Ishikawa (cell line): Measurements from ENCODE around the gene PLD6.

Experiments used
- CEBPB ChIP-seq: IDR thresholded peaks from 2 replicates; pipeline ENCODE4 v1.6.1; 2012
- CREB1 ChIP-seq: IDR thresholded peaks from 2 replicates; pipeline ENCODE4 v1.6.1; 2012; ENCODE audit warnings: low read depth
- EGR1 ChIP-seq: IDR thresholded peaks from 2 replicates; pipeline ENCODE4 v1.6.1; 2012
- EP300 ChIP-seq: IDR thresholded peaks from 2 replicates; pipeline ENCODE4 v1.6.1; 2012; ENCODE audit warnings: borderline replicate concordance
- FOXM1 ChIP-seq: IDR thresholded peaks from 2 replicates; pipeline ENCODE4 v1.6.1; 2012; ENCODE audit warnings: low read depth, borderline replicate concordance
- NFIC ChIP-seq: IDR thresholded peaks from 2 replicates; pipeline ENCODE4 v1.6.1; 2012
- RAD21 ChIP-seq: IDR thresholded peaks from 2 replicates; pipeline ENCODE4 v1.6.1; 2012; ENCODE audit warnings: low read depth
- TAF1 ChIP-seq: IDR thresholded peaks from 2 replicates; pipeline ENCODE4 v1.6.1; 2012; ENCODE audit warnings: low read depth, mild to moderate bottlenecking
- TCF12 ChIP-seq: IDR thresholded peaks from 2 replicates; pipeline ENCODE4 v1.6.1; 2012; ENCODE audit warnings: low read depth
- TEAD4 ChIP-seq: IDR thresholded peaks from 2 replicates; pipeline ENCODE4 v1.6.1; 2012
- YY1 ChIP-seq: IDR thresholded peaks from 2 replicates; pipeline ENCODE4 v1.6.1; 2012; ENCODE audit warnings: low read depth
- ZBTB7A ChIP-seq: IDR thresholded peaks from 2 replicates; pipeline ENCODE4 v1.6.1; 2012; ENCODE audit warnings: low read depth
- TF ChIP-seq, protein P1 (sequence below): IDR thresholded peaks from 2 replicates; pipeline ENCODE4 v1.6.1; 2012
- TF ChIP-seq, protein P2 (sequence below): IDR thresholded peaks from 2 replicates; pipeline ENCODE4 v1.6.1; 2012
- TF ChIP-seq, protein P3 (sequence below): IDR thresholded peaks from 2 replicates; pipeline ENCODE4 v1.6.1; 2012; ENCODE audit warnings: low read depth, mild to moderate bottlenecking

Gene PLD6

DNA sequence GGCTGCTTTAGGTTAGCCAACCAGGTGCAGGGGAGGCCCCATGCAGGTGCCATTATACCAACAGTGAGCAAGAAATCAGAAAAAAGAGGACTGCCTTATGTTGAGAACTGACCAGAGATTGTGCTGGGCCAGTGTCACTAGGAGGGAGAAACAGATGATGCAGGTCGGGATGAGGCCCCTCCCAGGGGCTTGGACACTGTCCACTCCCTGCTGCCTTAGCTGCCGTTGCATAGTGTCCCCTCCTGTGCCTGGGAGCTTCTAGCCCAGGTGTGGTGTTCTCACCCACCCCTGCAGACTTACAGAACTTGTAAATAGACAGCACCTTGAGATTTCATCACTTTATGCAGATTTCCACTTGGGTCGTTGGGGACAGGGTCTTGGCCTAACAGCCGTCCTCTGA is 36.7 kb downstream of the PLD6 start:
- TF ChIP-seq TCF12 (no peak), RAD21 (no peak), YY1 (no peak), ZBTB7A (no peak), EP300 (no peak), FOXM1 (no peak), TEAD4 (no peak)
- TF ChIP-seq, protein P1, sequence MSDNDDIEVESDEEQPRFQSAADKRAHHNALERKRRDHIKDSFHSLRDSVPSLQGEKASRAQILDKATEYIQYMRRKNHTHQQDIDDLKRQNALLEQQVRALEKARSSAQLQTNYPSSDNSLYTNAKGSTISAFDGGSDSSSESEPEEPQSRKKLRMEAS, result no peak

DNA sequence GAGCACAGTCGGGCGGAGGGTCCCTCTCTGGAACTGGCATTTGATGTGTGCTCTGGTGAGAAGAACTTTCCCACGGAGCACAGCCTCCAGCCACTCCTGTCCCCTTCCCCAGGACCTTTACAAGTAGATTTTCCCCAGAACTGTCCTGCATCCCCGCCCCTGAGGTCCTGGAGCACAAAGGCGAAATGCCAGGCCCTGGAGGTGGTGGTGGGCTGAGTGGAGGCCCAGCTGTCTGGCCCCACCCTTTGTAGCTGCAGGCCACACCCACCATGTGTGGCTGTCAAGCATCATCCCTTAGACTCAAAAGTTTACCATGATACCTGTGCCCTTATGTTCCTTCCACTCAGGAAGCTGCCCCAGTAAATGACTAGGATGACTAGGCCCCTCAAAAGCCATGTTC is 37.7 kb downstream of the PLD6 start:
- TF ChIP-seq EP300, result no peak
- TF ChIP-seq FOXM1, result no peak
- TF ChIP-seq EGR1, result no peak
- TF ChIP-seq, protein P2, sequence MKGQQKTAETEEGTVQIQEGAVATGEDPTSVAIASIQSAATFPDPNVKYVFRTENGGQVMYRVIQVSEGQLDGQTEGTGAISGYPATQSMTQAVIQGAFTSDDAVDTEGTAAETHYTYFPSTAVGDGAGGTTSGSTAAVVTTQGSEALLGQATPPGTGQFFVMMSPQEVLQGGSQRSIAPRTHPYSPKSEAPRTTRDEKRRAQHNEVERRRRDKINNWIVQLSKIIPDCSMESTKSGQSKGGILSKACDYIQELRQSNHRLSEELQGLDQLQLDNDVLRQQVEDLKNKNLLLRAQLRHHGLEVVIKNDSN, result no peak
- TF ChIP-seq TEAD4, result no peak
- TF ChIP-seq TCF12, result no peak
- TF ChIP-seq ZBTB7A, result no peak
- TF ChIP-seq NFIC, result no peak
- TF ChIP-seq YY1, result no peak
- no peak for TF ChIP-seq CEBPB
- TF ChIP-seq RAD21, result no peak
- TF ChIP-seq CREB1, result no peak
- no peak for TF ChIP-seq TAF1
- TF ChIP-seq, protein P1, result no peak

DNA sequence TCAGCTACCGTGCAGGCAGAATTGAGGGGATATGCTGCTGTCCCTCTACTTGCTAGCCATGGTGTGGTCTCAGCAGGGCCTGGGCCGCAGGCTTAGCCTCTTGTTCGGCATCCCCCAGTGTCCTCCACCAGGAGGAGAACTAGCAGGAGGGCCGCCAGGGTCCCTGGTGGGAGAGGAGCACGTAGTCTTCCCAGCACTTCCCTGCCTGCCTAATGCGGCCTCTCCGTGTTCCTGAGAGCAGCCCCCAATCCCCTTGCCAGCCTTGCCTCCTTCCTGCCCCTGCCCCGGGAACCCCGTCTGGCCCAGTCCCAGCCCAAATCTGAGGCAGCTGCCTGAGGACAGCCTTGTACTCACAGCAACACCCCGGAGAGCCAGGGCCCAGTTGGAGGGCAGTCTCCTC is 38.1 kb downstream of the PLD6 start:
- TF ChIP-seq RAD21, result no peak
- no peak for TF ChIP-seq CREB1
- TF ChIP-seq TAF1, result no peak
- TF ChIP-seq EP300, result no peak
- no peak for TF ChIP-seq EGR1
- TF ChIP-seq, protein P2, result no peak
- TF ChIP-seq FOXM1, result no peak

DNA sequence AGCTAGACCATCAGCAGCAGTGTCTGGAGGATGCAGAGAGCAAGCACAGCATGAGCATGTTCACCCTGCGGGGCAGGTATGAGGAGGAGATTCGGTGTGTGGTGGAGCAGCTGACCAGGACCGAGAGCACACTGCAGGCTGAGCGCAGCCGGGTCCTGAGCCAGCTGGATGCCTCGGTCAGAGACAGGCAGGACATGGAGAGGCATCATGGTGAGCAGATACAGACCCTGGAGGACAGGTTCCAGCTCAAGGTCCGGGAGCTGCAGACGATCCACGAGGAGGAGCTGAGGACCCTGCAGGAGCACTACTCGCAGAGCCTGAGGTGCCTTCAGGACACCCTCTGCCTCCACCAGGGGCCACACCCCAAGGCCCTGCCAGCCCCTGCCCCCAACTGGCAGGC is 38.8 kb downstream of the PLD6 start:
- TF ChIP-seq, protein P3, sequence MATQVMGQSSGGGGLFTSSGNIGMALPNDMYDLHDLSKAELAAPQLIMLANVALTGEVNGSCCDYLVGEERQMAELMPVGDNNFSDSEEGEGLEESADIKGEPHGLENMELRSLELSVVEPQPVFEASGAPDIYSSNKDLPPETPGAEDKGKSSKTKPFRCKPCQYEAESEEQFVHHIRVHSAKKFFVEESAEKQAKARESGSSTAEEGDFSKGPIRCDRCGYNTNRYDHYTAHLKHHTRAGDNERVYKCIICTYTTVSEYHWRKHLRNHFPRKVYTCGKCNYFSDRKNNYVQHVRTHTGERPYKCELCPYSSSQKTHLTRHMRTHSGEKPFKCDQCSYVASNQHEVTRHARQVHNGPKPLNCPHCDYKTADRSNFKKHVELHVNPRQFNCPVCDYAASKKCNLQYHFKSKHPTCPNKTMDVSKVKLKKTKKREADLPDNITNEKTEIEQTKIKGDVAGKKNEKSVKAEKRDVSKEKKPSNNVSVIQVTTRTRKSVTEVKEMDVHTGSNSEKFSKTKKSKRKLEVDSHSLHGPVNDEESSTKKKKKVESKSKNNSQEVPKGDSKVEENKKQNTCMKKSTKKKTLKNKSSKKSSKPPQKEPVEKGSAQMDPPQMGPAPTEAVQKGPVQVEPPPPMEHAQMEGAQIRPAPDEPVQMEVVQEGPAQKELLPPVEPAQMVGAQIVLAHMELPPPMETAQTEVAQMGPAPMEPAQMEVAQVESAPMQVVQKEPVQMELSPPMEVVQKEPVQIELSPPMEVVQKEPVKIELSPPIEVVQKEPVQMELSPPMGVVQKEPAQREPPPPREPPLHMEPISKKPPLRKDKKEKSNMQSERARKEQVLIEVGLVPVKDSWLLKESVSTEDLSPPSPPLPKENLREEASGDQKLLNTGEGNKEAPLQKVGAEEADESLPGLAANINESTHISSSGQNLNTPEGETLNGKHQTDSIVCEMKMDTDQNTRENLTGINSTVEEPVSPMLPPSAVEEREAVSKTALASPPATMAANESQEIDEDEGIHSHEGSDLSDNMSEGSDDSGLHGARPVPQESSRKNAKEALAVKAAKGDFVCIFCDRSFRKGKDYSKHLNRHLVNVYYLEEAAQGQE, result no peak
- TF ChIP-seq, protein P1, result no peak
- TF ChIP-seq, protein P2, result no peak
- TF ChIP-seq TEAD4, result no peak
- no peak for TF ChIP-seq CEBPB
- TF ChIP-seq CREB1, result no peak
- TF ChIP-seq NFIC, result no peak
- no peak for TF ChIP-seq TAF1
- no peak for TF ChIP-seq RAD21
- no peak for TF ChIP-seq TCF12
- no peak for TF ChIP-seq ZBTB7A
- TF ChIP-seq EP300, result no peak
- no peak for TF ChIP-seq EGR1
- no peak for TF ChIP-seq YY1
- TF ChIP-seq FOXM1, result no peak

DNA sequence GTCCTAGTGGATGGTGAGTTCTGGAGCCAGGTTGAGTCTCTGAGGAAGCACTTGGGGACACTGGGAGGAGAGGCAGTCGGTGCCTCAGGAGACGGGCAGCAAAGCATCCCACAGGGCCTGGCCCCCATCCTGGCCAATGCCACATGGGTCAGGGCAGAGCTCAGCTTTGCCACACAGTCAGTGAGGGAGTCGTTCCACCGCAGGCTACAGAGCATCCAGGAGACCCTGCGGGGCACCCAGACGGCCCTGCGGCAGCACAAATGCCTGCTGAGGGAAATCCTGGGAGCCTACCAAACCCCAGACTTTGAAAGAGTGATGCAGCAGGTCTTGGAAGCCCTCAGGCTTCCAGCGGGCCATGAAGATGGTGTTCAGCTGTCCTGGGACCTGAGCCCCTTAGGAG is 39.7 kb downstream of the PLD6 start:
- TF ChIP-seq EGR1, result no peak
- TF ChIP-seq, protein P3, result no peak
- TF ChIP-seq EP300, result no peak
- TF ChIP-seq CEBPB, result no peak
- TF ChIP-seq, protein P2, result no peak
- TF ChIP-seq ZBTB7A, result no peak
- no peak for TF ChIP-seq TEAD4
- no peak for TF ChIP-seq RAD21
- no peak for TF ChIP-seq CREB1
- no peak for TF ChIP-seq TCF12
- TF ChIP-seq NFIC, result no peak
- TF ChIP-seq, protein P1, result no peak
- TF ChIP-seq YY1, result no peak
- TF ChIP-seq TAF1, result no peak
